Measurements from ENCODE around the gene E2F6.

Gene E2F6

DNA sequence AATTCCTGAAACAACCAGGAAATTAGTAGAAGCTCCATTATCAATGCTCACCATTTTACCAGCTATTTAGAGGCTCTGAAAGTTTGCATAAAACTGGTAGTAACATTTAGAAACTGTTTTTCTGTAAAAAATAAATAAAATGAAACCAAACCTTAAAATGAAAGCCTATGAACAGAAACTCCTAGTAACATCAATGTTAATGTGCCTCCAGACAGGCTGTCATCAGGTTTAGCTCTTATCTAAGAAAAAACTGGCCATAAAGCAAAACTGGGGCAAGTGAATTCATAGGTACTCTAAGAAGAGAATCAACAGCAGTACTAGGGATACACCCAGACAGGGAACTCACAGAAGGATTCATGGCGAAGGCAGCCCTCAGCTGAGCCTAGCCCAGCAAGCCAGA is 8.0 kb downstream of the E2F6 start:
- TF ChIP-seq, protein P1, sequence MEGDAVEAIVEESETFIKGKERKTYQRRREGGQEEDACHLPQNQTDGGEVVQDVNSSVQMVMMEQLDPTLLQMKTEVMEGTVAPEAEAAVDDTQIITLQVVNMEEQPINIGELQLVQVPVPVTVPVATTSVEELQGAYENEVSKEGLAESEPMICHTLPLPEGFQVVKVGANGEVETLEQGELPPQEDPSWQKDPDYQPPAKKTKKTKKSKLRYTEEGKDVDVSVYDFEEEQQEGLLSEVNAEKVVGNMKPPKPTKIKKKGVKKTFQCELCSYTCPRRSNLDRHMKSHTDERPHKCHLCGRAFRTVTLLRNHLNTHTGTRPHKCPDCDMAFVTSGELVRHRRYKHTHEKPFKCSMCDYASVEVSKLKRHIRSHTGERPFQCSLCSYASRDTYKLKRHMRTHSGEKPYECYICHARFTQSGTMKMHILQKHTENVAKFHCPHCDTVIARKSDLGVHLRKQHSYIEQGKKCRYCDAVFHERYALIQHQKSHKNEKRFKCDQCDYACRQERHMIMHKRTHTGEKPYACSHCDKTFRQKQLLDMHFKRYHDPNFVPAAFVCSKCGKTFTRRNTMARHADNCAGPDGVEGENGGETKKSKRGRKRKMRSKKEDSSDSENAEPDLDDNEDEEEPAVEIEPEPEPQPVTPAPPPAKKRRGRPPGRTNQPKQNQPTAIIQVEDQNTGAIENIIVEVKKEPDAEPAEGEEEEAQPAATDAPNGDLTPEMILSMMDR (IDR thresholded peaks at IDR 0.05; ENCODE audit: low read depth, low read length), result no peak

DNA sequence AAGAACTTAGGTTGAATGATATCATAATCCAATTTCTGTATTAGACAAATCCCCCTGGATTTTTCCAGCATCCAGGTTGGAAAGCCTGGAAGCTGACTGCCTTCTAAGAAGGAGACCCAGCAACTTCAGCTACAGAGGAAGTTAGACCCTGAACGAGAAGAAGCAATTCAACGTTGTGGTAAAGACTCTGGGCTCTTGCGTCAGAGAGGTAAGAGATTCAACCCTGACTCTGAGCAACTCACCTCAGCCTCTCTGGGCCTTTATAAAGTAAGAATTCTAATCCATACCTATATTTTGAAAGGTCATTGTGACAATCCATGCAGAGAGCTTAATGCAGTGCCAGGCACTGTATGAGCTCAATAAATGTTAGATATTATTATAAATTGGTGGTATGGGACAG is 9.7 kb downstream of the E2F6 start:
- H3K4me3 ChIP-seq (ENCODE audit: low read depth, low read length), result no peak overlapping the region
- TF ChIP-seq, protein P1 (IDR thresholded peaks at IDR 0.05; ENCODE audit: low read depth, low read length), result no peak

More for the DNA sequence above, 8.0 kb downstream of the E2F6 start:
- H3K4me3 ChIP-seq (ENCODE audit: low read depth, low read length), result no peak overlapping the region

DNA sequence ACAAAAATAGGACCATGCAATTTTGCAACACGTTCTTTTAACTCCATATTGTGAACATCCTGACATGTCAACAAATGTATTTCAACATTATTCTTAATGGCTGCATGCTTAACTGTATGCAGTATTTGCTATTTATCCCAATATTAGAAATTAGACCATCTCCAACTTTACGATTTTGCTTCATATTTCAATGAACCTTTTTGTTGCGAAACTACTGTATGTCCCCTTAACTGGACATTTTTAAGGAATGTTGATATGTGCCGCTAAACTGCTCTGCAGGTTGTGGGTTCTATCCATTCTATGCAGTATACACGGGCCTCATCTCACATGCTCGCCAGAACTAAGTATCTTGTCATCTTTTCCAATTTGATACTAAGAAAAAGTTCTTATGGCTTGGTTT is 11.1 kb downstream of the E2F6 start:
- TF ChIP-seq, protein P1 (IDR thresholded peaks at IDR 0.05; ENCODE audit: low read depth, low read length), result no peak

DNA sequence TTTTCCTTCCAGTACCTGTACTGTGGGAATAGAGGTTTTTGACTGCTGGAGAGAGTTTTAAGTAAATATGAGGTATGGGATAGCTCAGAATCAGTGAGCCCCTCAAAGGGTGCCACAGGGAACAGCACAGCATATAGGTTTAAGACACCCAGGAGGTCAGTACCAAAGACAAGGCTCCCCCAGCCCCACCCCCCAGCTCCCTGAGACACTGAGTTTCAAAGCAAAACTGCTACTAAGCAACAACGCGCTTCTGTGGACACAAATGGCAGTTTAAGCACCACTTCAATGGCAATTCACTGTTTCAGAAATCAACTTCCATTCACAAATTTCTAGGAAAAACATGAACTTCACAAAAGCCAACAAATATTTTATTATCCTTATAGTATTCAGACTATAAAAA is 15.2 kb downstream of the E2F6 start:
- TF ChIP-seq, protein P1 (IDR thresholded peaks at IDR 0.05; ENCODE audit: low read depth, low read length), result no peak
- H3K4me3 ChIP-seq (ENCODE audit: low read depth, low read length), result no peak overlapping the region

More for the DNA sequence above, 11.1 kb downstream of the E2F6 start:
- H3K4me3 ChIP-seq (ENCODE audit: low read depth, low read length), result no peak overlapping the region

DNA sequence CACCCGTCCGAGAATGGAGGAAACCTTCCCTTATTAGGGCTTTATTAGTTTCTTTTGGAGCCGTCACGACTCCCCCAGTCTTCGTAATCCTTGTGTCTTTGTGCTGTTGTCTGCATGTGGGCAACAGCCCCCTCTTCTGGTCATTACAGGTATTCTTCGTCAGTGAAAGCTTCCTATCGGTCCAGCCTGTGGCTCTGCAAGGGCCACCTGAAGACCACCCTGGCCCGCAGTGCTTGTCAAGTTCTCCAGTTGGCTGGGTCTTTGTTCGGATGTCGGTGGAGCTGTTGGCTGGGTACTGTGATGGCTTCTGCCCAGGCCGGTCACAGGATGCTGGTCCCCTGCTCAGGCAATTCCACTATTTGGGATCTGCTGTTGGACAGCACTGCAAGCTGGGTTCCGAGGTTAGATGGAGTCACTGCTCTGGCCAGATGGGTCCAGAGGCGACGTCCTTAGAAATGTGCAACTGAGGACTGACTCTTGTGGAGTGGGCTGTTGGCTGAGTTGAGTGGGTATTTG is 19.2 kb downstream of the E2F6 start:
- TF ChIP-seq, protein P1 (IDR thresholded peaks at IDR 0.05; ENCODE audit: low read depth, low read length), result peak; percentile 71
- H3K4me3 ChIP-seq (ENCODE audit: low read depth, low read length), result no peak overlapping the region

DNA sequence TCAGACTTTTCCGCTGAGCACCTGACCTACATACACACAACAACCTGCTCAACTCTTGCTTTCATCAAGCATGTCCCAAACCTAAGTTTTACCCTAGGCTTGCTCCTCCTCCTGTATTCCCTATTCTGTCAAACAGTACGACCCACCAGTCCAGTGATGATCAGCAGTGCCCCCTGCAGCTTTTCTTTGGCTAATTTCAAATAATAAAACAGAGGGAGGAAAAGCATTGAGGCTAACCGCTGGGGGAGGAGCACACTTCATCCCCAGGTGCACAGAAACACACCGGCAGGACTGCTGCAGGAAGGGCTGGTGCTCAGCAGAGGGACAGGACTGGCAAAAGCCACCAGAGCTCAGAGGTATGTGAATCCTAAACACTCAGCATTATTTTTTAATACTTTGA is 21.2 kb downstream of the E2F6 start:
- no peak overlapping the region for H3K4me3 ChIP-seq (ENCODE audit: low read depth, low read length)
- TF ChIP-seq, protein P1 (IDR thresholded peaks at IDR 0.05; ENCODE audit: low read depth, low read length), result no peak

DNA sequence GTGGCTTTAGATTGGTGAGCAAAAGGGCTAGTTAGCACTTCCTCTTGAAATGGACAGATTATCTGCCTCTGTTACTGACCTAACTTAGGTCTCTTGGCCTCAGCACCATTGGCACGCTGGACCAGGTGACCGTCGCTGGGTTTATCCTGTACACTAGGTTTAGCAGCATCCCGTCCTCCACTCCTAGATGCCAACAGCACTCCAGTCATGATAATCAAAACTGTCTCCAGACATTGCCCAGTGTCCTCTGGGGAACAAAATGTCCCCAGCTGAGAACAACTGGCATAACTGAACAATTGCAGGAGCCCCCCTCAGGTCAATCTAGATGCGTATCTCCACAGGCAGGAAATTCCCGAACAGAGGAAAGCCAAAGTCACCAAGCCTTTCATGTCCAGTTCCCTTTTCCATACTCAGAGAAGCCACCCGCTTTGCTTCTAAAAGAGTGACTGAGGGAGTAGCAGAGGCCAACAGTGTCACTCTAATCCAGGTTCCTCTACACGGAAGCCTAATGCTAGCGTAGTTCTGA is 27.3 kb downstream of the E2F6 start:
- TF ChIP-seq, protein P1 (IDR thresholded peaks at IDR 0.05; ENCODE audit: low read depth, low read length), result no peak
- no peak overlapping the region for H3K4me3 ChIP-seq (ENCODE audit: low read depth, low read length)
